Pancreas (tissue), 10 donors: ENCODE measurements around the gene TANC1. TPM values are rescaled to one million over a fixed set of nuclear protein-coding genes. Genes with fewer than 3 reads are reported as not detected.
A peak's percentile ranks its signal among the peaks of the same experiment; 100 is the strongest.

ENCODE experiments used
- ATAC-seq, 4 donors: fragments of 200-7000 bp; cut with Tn5 transposase; one replicate each; pipeline versions ENCODE4 v1.8.0 to v1.9.1; 2020; ENCODE audit warnings: mild to moderate bottlenecking in 4 of 4, moderate library complexity in 4 of 4
- DNase-seq, 6 donors: peaks; one replicate each; pipeline ENCODE4 v3.0.0-alpha.2; 2020
- FAIRE-seq: peaks from 2 replicates; lab custom pipeline; 2012; peaks lifted over from hg19 to GRCh38; lab: Jason Lieb, UNC
- H3K27ac ChIP-seq, 4 donors: fragments of 200-600 bp; sonication (generic); 1 replicate in 3 of 4; 2 replicates in 1 of 4; pipeline versions ENCODE4 v1.5.0 to v1.8.0; 2020
- H3K27me3 ChIP-seq, 4 donors: fragments of 200-600 bp; one replicate each; pipeline ENCODE4 v1.8.0; 2021
- H3K36me3 ChIP-seq, 3 donors: fragments of 200-600 bp; sonication (generic) in 1 of 3; one replicate each; pipeline versions ENCODE4 v1.5.0 to v1.8.0; 2020 to 2021
- H3K4me1 ChIP-seq, 3 donors: fragments of 200-600 bp; one replicate each; pipeline ENCODE4 v1.8.0; 2021
- H3K4me3 ChIP-seq, 4 donors: fragments of 200-600 bp; sonication (generic) in 2 of 4; one replicate each; pipeline versions ENCODE4 v1.5.0 to v1.8.0; 2020 to 2021
- H3K9me3 ChIP-seq, 4 donors: fragments of 200-600 bp; one replicate each; pipeline ENCODE4 v1.8.0; 2021
- WGBS, 2 donors: extraction: QIAGEN DNeasy Blood & Tissue Kit; methylation state at CpG; one replicate each; pipeline ENCODE4 v1.1.7; 2013; 5-methylcytosine and 5-hydroxymethylcytosine counted together
- intact Hi-C, 3 donors: fragments of 100-400 bp; cut with DNase I; formaldehyde crosslinking; loops; one replicate each; pipeline versions ENCODE4 v1.11.1 to v1.14.2; 2022
- polyA plus RNA-seq, 2 donors: library from polyadenylated mRNA; stranded (reverse); fragments of 200-250 nt; gene quantifications; one replicate each; pipeline ENCODE4 v1.2.3, GENCODE V29; 2013
- total RNA-seq, 6 donors: library from RNA; stranded (reverse); fragmentation: NEBNext Ultra II Directional in 4 of 6; extraction: Animal tissue kit (Norgen Biotek cat#: 25700) in 4 of 6; gene quantifications; one replicate each; pipeline versions ENCODE4 v1.2.1 to v1.2.4, GENCODE V29; 2021 to 2023
- TF ChIP-seq, protein P1 (sequence below), 4 donors: fragments of 200-600 bp; sonication (generic) in 3 of 4; IDR thresholded peaks; one replicate each; pipeline versions ENCODE4 v1.5.0 to v1.8.0; 2021; ENCODE audit warnings: antibody characterized with exemption in 4 of 4
- donor health status: healthy with polysubstance abuse.
- donor health status: DM: no; HTN: no; CAD: no; lungs with moderate emphysema.
- donor health status: DM: no; HTN: no; CAD: no.
- donor health status: control.
- donor health status: control.
- donor health status: Bipolar disorder and iron deficiency.
- donor health status: DM: yes; HTN: yes; CAD: no.
- donor health status: DM: no; HTN: no; CAD: no.
- donor health status: DM: no; HTN: no; CAD: no.
- donor health status: DM: yes; HTN: yes; CAD: no.

The TANC1 gene
- total RNA-seq, result 10 to 100 TPM in 4 of 6 donors, 1 to 10 TPM in 2; 9.0 to 17.6 (median 11.5) TPM
- polyA plus RNA-seq, result 10 to 100 TPM in 1 of 2 donors, 1 to 10 TPM in 1; 10.0 to 10.2 TPM

GRCh38 chr2:158968396-158969161 lies at the start of gene TANC1:
TANC1 (plus strand) TSS chr2:158968640; CDS start chr2:159065911, 97,271 bp downstream.
- intact Hi-C loops, result no loop called here
- no peaks in the 10 kb centered on the region for H3K27me3 ChIP-seq
- no peaks in the 10 kb centered on the region for H3K36me3 ChIP-seq
- 0 to 1% methylated on average over 38 to 92 of the region's 92 CpGs for WGBS, 2 donors
- peak; percentile 89 to 95 (median 94) for ATAC-seq
- no peaks in the 10 kb centered on the region for H3K9me3 ChIP-seq
- peak within 1 kb of the TSS; percentile 74 to 88 (median 82) for H3K4me3 ChIP-seq
- DNase-seq, result peak; percentile 94 to 98 (median 96)
- H3K27ac ChIP-seq, result peak within 1 kb of the TSS; percentile 84 to 89 (median 87)
- no peak for FAIRE-seq
- TF ChIP-seq, protein P1, sequence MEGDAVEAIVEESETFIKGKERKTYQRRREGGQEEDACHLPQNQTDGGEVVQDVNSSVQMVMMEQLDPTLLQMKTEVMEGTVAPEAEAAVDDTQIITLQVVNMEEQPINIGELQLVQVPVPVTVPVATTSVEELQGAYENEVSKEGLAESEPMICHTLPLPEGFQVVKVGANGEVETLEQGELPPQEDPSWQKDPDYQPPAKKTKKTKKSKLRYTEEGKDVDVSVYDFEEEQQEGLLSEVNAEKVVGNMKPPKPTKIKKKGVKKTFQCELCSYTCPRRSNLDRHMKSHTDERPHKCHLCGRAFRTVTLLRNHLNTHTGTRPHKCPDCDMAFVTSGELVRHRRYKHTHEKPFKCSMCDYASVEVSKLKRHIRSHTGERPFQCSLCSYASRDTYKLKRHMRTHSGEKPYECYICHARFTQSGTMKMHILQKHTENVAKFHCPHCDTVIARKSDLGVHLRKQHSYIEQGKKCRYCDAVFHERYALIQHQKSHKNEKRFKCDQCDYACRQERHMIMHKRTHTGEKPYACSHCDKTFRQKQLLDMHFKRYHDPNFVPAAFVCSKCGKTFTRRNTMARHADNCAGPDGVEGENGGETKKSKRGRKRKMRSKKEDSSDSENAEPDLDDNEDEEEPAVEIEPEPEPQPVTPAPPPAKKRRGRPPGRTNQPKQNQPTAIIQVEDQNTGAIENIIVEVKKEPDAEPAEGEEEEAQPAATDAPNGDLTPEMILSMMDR (IDR thresholded peaks at IDR 0.05), result no peak
- H3K4me1 ChIP-seq, result peaks cover 0 to 27% (median 13%) of the 10 kb centered on the region in 3 donors

- H3K36me3 ChIP-seq, result no peaks in the 10 kb centered on the region
- H3K4me3 ChIP-seq, result no peak overlapping the region
- no peaks in the 10 kb centered on the region for H3K27me3 ChIP-seq
- intact Hi-C loops, result no loop called here
- TF ChIP-seq, protein P1 (IDR thresholded peaks at IDR 0.05), result no peak
- H3K27ac ChIP-seq, result no peak overlapping the region
- no peak for FAIRE-seq
- no peaks in the 10 kb centered on the region for H3K4me1 ChIP-seq
- no peaks in the 10 kb centered on the region for H3K9me3 ChIP-seq
- DNase-seq, result peak in 1 of 6 donors; percentile 38
- WGBS, 2 donors, result 78 to 87% methylated on average over 15 of the region's 15 CpGs
- no peak for ATAC-seq
Observed at GRCh38 chr2:158921599-158922408, 46.6 kb upstream of the TANC1 start.

DNA sequence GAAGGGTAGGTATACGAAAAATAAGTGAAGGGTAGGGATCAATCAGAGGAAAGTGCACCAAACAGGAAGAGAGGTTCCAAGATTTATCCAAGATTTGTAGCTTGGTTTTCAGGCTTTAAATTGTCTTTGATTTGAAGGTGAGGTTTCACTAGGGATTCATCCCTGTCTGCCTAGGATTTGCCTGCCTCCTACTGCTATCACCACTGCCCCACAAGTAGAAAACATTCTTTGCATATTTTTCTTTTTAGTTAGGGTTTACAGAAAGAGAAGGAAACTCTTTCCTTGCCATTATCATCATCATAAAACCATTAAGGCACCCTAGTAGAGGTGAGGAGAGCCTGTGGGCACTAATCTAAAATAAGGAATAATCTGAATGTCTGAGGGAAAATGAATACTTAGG lies 45.8 kb upstream of the TANC1 start:
- H3K27me3 ChIP-seq, result no peaks in the 10 kb centered on the region
- ATAC-seq, result no peak
- intact Hi-C loops, result no loop called here
- no peaks in the 10 kb centered on the region for H3K4me1 ChIP-seq
- no peaks in the 10 kb centered on the region for H3K36me3 ChIP-seq
- 51 to 61% methylated on average over 1 of the region's 1 CpG for WGBS, 2 donors
- H3K9me3 ChIP-seq, result no peaks in the 10 kb centered on the region
- no peak overlapping the region for H3K4me3 ChIP-seq
- no peak overlapping the region for H3K27ac ChIP-seq
- TF ChIP-seq, protein P1 (IDR thresholded peaks at IDR 0.05), result no peak
- DNase-seq, result no peak
- FAIRE-seq, result no peak

DNA sequence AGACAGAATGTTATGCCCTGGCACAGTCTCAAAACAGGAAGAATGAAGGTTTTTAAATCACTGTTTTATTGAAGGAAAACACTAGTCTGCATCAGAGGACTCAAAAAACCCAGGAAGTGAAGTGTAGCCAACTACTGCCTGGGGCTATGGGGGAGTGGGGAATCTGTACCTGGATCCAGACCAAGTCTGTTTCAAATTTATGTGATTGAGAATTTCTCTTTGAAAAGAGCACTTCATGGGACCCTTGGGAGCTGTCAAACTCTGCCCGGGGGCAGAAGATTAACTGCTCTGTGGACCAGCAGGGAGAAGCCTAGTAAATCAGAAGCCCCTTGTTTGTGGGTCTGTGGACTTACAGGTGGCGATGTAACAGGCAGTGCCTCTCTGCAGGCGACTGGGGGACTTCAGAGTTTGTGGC lies 45.3 kb upstream of the TANC1 start:
- DNase-seq (no peak), ATAC-seq (peak in 1 of 4 donors; percentile 21)
- intact Hi-C loops, result no loop called here

More for the DNA sequence above, 45.3 kb upstream of the TANC1 start:
- Histone ChIP-seq H3K4me1 (no peaks in the 10 kb centered on the region), H3K27ac (no peak overlapping the region), H3K4me3 (no peak overlapping the region), H3K36me3 (no peaks in the 10 kb centered on the region), H3K27me3 (no peaks in the 10 kb centered on the region), H3K9me3 (no peaks in the 10 kb centered on the region)
- TF ChIP-seq, protein P1 (IDR thresholded peaks at IDR 0.05), result no peak
- WGBS, 2 donors, result 43 to 48% methylated on average over 3 of the region's 3 CpGs
- FAIRE-seq, result no peak
